A673 (cell line): ENCODE data around the gene GABRA1.

Experiments used
- CTCF ChIP-seq: fragments of 300-800, 200-600 bp; sonication (generic); conservative IDR thresholded peaks from 2 replicates; pipeline ENCODE4 v1.5.1; 2017; ENCODE audit warnings: low read depth, mild to moderate bottlenecking, antibody characterized with exemption, low read length, moderate library complexity, mixed read lengths
- EZH2 ChIP-seq: fragments of 200-600 bp; sonication (generic); IDR thresholded peaks from 2 replicates; pipeline ENCODE4 v1.6.1; 2017; ENCODE audit warnings: borderline replicate concordance, low read depth, mild to moderate bottlenecking, mixed read lengths, antibody characterized with exemption, low read length; ENCODE audit not compliant: poor library complexity, severe bottlenecking

- TF ChIP-seq CTCF (no peak; the same call in 1 of the 2 replicates), EZH2 (no peak)
These were observed 78.0 kb downstream of the GABRA1 start for GRCh38 chr5:161925960-161926359.
